GM19023 (cell line): ENCODE results near the gene PCSK7.
"Not testable (repeated sequence)": the region's sequence is repeated elsewhere in the genome, so short reads cannot be mapped to it uniquely, and the experiment has no call there.

ENCODE experiments used
- ATAC-seq: cut with Tn5 transposase; IDR thresholded peaks from one replicate; pipeline ENCODE4 v1.9.1; 2021; ENCODE audit warnings: mild to moderate bottlenecking, moderate library complexity; ENCODE audit not compliant: unreplicated experiment

PCSK7 gene, protein sequence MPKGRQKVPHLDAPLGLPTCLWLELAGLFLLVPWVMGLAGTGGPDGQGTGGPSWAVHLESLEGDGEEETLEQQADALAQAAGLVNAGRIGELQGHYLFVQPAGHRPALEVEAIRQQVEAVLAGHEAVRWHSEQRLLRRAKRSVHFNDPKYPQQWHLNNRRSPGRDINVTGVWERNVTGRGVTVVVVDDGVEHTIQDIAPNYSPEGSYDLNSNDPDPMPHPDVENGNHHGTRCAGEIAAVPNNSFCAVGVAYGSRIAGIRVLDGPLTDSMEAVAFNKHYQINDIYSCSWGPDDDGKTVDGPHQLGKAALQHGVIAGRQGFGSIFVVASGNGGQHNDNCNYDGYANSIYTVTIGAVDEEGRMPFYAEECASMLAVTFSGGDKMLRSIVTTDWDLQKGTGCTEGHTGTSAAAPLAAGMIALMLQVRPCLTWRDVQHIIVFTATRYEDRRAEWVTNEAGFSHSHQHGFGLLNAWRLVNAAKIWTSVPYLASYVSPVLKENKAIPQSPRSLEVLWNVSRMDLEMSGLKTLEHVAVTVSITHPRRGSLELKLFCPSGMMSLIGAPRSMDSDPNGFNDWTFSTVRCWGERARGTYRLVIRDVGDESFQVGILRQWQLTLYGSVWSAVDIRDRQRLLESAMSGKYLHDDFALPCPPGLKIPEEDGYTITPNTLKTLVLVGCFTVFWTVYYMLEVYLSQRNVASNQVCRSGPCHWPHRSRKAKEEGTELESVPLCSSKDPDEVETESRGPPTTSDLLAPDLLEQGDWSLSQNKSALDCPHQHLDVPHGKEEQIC

GRCh38 chr11:117231842-117232091 lies at the start of gene PCSK7:
PCSK7 (minus strand) TSS chr11:117232073; CDS start chr11:117229844, 2,229 bp downstream.
- no peak for ATAC-seq

GRCh38 chr11:117281159-117281558 lies 49.3 kb upstream of the PCSK7 start:
- no peak for ATAC-seq

DNA sequence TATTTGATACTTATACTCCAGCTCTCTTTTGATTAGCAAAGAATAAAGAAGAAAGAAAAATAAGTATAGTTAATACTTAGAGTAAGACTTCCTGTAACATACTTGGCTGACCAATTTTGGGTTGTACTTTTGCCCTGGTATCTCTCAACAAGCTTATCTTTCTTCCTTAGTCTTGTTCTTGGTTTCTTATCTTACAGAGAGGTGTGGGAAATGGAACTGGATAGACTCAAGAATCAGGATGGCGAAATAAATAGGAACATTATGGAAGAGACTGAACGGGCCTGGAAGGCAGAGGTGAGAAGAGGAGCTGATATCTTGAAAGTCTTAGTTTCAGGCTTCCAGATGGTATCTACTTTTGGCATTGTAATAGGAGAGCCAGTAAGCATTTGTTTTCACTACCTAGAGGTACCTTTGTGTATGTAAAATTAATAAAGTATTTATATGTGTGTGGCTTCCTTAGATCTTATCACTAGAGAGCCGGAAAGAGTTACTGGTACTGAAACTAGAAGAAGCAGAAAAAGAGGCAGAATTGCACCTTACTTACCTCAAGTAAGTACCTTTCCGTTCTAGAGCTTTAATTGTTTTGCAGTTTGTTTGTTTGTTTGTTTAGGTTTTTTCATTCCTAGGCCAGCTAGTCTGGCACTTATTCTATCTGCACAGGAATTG lies 48.0 kb upstream of the PCSK7 start:
- ATAC-seq, result no peak

- ATAC-seq, result no peak
Measured at GRCh38 chr11:117278347-117278746, 46.5 kb upstream of the PCSK7 start.

DNA sequence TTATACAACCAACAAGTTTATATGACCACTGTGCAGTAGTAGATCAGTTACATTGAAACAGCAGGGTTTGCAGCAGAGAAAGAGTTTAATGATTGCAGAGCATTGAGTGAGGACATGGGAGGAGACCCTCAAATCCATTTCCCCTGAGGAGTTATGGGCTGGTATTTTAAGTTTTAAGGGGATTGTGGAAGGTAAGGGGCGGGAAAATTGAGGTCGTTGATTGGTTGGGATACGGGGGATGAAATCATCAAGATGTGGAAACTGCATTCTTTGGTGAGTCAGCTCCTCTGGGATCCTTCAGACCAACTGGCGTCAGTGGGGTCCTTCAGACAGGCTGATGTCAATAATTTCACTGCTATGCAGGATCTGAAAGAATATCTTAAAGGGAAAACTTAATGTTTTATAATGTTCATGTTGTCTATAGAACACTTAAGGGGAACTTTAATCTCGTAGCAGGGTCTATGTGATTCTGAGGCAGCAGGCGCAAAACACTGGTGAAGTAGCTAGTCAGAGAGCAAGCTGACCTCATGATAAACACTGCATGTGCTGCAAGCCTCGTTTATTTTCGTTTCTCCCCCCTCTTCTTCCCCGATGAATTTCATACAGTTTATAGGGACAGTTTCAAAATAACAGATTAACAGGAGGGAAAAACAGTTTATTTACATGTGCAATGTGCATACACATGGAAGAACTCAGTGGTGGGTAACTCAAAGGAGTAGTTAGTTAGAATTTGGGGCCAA lies 41.8 kb upstream of the PCSK7 start:
- ATAC-seq, result no peak

- ATAC-seq, result not testable (repeated sequence)
Measured at GRCh38 chr11:117272175-117272574, 40.3 kb upstream of the PCSK7 start.

GRCh38 chr11:117271208-117271607 lies 39.3 kb upstream of the PCSK7 start:
- no peak for ATAC-seq

- no peak for ATAC-seq
Measured at GRCh38 chr11:117269856-117270255, 38.0 kb upstream of the PCSK7 start.

GRCh38 chr11:117265745-117266144 lies 33.9 kb upstream of the PCSK7 start:
- ATAC-seq, result no peak

DNA sequence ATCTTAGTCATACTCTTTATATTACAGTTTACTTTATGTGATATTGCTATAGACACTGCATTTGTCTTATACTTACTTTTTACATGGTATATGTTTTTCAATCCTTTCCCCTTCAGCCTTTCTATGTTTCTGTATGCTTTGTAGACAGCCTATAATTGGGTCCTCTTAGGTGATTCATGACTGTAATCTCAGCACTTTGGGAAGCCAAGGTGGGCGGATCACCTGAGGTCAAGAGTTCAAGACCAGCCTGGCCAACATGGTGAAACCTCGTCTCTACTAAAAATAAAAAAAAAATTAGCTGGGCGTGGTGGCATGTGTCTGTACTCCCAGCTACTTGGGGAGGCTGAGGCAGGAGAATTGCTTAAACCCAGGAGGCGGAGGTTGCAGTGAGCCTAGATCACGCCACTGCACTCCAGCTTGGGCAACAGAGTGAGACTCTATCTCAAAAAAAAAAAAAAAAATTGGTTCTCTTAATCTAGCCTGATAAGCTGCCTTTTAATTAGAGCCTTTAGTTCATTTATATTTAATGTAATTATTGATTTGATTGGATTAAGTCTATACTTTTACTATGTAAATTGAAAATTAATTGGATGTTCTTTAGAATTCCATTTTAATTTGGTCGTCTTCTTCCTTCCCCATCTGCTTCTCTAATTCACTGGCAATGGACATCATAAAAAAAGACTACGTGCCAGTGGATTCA lies 32.9 kb upstream of the PCSK7 start:
- not testable (repeated sequence) for ATAC-seq

- ATAC-seq, result no peak
Measured at GRCh38 chr11:117259417-117259816, 27.5 kb upstream of the PCSK7 start.

GRCh38 chr11:117258576-117258975 lies 26.7 kb upstream of the PCSK7 start:
- ATAC-seq, result no peak

GRCh38 chr11:117256573-117256972 lies 24.7 kb upstream of the PCSK7 start:
- no peak for ATAC-seq

DNA sequence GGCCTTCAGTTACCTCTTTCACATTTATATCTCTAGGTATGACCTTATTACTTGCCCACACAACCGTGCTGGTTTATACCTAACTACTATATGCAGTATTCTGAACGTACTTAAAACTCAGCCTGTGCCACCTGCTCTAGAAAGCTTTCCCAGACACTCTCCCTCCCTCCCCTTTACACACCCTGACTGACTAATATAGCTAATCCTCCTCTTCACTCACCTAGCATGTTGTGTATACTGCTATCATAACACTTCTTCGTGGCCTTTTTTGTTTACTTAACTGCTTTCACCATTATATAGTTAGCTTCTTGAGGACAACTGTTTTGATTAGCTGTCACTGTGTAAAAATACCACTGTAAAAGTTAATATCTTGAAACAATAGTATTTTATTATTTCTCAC lies 24.1 kb upstream of the PCSK7 start:
- ATAC-seq, result no peak

DNA sequence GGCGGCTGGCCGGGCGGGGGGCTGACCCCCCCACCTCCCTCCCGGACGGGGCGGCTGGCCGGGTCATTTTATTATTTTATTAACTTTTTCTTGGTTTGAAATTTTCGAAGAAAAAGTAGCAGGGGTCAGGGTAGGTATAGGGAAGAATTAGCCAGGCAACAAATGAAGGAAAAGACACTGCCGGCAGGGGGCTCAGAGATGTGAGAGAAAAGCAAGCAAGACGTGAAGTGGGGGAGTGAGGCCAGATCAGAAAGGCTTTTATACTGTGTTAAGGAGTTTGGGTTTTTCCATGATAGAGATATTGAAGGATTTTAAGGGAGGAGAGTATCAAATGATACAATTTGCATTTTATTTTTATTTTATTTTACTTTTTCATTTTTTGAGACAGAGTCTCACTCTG lies 19.6 kb upstream of the PCSK7 start:
- ATAC-seq, result no peak

GRCh38 chr11:117249571-117249970 lies 17.7 kb upstream of the PCSK7 start:
- ATAC-seq, result no peak

- no peak for ATAC-seq
Measured at GRCh38 chr11:117248341-117248740, 16.5 kb upstream of the PCSK7 start.

DNA sequence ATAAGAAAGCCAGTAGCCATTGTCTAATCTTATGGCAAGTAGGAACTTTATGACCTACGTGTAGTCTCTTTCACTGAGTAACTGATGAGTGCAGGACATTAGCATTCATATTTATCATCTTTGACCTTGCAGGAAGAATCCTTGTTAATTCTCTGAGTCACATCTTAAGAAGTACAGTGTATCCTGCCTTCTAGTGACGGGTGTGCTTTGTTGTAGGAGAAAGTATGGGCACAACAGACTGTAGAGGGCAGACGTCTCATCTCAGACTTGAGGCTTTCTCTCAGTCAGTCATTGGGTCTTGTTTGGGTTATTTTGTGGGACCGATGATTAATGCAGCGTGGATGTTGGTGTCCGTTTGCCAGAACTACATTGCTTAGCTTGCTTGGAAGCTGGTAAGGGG lies 7.4 kb upstream of the PCSK7 start:
- no peak for ATAC-seq

GRCh38 chr11:117238221-117238620 lies 6.3 kb upstream of the PCSK7 start:
- ATAC-seq, result no peak

DNA sequence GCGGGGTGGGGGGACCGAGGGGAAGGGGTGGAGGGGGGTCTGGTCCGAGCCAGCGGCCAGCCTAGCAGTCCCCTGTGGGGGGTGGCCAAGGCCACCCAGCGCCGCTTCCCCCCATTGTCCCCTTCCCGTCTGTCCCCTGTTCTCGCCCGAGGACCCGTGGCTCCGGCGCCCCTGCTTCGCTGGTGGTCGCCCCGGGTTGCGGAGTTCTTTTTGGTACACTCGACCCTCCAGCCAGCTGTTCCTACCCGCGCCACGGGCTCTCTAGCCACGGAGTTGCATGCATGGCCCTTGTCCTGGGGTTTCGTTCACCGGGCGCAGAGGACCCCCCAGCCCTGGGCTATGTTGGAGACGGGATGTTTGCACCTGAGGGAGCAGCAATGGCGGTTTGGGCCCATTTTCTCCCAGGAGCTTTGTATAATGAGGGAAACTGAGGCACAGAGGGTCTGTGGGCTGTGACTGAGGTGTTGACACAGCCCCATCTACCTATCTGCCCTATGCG lies 1.1 kb upstream of the PCSK7 start:
- no peak for ATAC-seq
